ENCODE results near the gene PURA.

PURA gene

GRCh38 chr5:140150201-140150600 lies 36.3 kb downstream of the PURA start:
- H3K9me3 ChIP-seq (ENCODE audit: insufficient read depth, low read length): no peaks in the 10 kb centered on the region
- no peak overlapping the region for H3K27ac ChIP-seq (ENCODE audit: low read depth, low read length)
- no peaks in the 10 kb centered on the region for H3K27me3 ChIP-seq (ENCODE audit: low read length)
- no peak overlapping the region for H2AFZ ChIP-seq (ENCODE audit: low read depth, low read length, severe bottlenecking)
- H3F3A ChIP-seq (ENCODE audit: insufficient read depth): no peaks in the 10 kb centered on the region
- TF ChIP-seq CTCF (IDR thresholded peaks at IDR 0.05; ENCODE audit: insufficient read depth, low read length, poor library complexity, severe bottlenecking) (no peak), EZH2phosphoT487 (conservative IDR thresholded peaks at IDR 0.05; ENCODE audit: low read length) (no peak)
- no peak overlapping the region for H3K4me2 ChIP-seq (ENCODE audit: low read depth, low read length, poor library complexity, severe bottlenecking)
- H3K9me2 ChIP-seq (replicated peaks; ENCODE audit: insufficient read depth, low read length): no peaks in the 10 kb centered on the region
- no peaks in the 10 kb centered on the region; the same call in 1 of the 2 replicates for H4K20me1 ChIP-seq (ENCODE audit: low read depth, low read length)
- H3K4me3 ChIP-seq (ENCODE audit: insufficient read depth, low read length, poor library complexity, severe bottlenecking): no peak overlapping the region
- H3K79me2 ChIP-seq (ENCODE audit: insufficient read depth, low read length): no peaks in the 10 kb centered on the region
- H3K36me3 ChIP-seq (ENCODE audit: low read length): no peaks in the 10 kb centered on the region
- H3K9ac ChIP-seq (ENCODE audit: low read length): no peak overlapping the region

GRCh38 chr5:140151144-140152021 lies 37.5 kb downstream of the PURA start:
- no peaks in the 10 kb centered on the region for H3K27me3 ChIP-seq (ENCODE audit: low read length)
- H3K4me3 ChIP-seq (ENCODE audit: insufficient read depth, low read length, poor library complexity, severe bottlenecking): no peak overlapping the region
- no peak overlapping the region for H3K9ac ChIP-seq (ENCODE audit: low read length)
- H3K9me3 ChIP-seq (ENCODE audit: insufficient read depth, low read length): no peaks in the 10 kb centered on the region
- no peaks in the 10 kb centered on the region for H3K79me2 ChIP-seq (ENCODE audit: insufficient read depth, low read length)
- no peak overlapping the region for H2AFZ ChIP-seq (ENCODE audit: low read depth, low read length, severe bottlenecking)
- no peaks in the 10 kb centered on the region for H3K9me2 ChIP-seq (replicated peaks; ENCODE audit: insufficient read depth, low read length)
- H3K4me2 ChIP-seq (ENCODE audit: low read depth, low read length, poor library complexity, severe bottlenecking): no peak overlapping the region
- H3K36me3 ChIP-seq (ENCODE audit: low read length): no peaks in the 10 kb centered on the region
- H3F3A ChIP-seq (ENCODE audit: insufficient read depth): no peaks in the 10 kb centered on the region
- no peak for TF ChIP-seq EZH2phosphoT487 (conservative IDR thresholded peaks at IDR 0.05; ENCODE audit: low read length)
- TF ChIP-seq CTCF (IDR thresholded peaks at IDR 0.05; ENCODE audit: insufficient read depth, low read length, poor library complexity, severe bottlenecking): no peak
- no peak overlapping the region for H3K27ac ChIP-seq (ENCODE audit: low read depth, low read length)
- H4K20me1 ChIP-seq (ENCODE audit: low read depth, low read length): no peaks in the 10 kb centered on the region

GRCh38 chr5:140152022-140152999 lies 38.4 kb downstream of the PURA start:
- Histone ChIP-seq H3K4me2 (ENCODE audit: low read depth, low read length, poor library complexity, severe bottlenecking) (no peak overlapping the region), H3F3A (ENCODE audit: insufficient read depth) (no peaks in the 10 kb centered on the region), H3K4me3 (ENCODE audit: insufficient read depth, low read length, poor library complexity, severe bottlenecking) (no peak overlapping the region), H3K79me2 (ENCODE audit: insufficient read depth, low read length) (no peaks in the 10 kb centered on the region), H3K27ac (ENCODE audit: low read depth, low read length) (no peak overlapping the region), H3K27me3 (ENCODE audit: low read length) (no peaks in the 10 kb centered on the region), H3K9ac (ENCODE audit: low read length) (no peak overlapping the region), H3K9me2 (replicated peaks; ENCODE audit: insufficient read depth, low read length) (no peaks in the 10 kb centered on the region), H2AFZ (ENCODE audit: low read depth, low read length, severe bottlenecking) (no peak overlapping the region), H3K9me3 (ENCODE audit: insufficient read depth, low read length) (no peaks in the 10 kb centered on the region), H4K20me1 (ENCODE audit: low read depth, low read length) (no peaks in the 10 kb centered on the region), H3K36me3 (ENCODE audit: low read length) (no peaks in the 10 kb centered on the region)
- TF ChIP-seq EZH2phosphoT487 (conservative IDR thresholded peaks at IDR 0.05; ENCODE audit: low read length) (no peak), CTCF (IDR thresholded peaks at IDR 0.05; ENCODE audit: insufficient read depth, low read length, poor library complexity, severe bottlenecking) (no peak)

Measured in SU-DHL-6 (cell line).